K562 (cell line): ENCODE measurements around the gene DDC. TPM values are rescaled to one million over a fixed set of nuclear protein-coding genes. Genes with fewer than 3 reads are reported as not detected.

Source experiments
- ELF2 ChIP-seq: fragments of 250-450 bp; sonication (Bioruptor Pico); IDR thresholded peaks from 2 replicates; pipeline ENCODE4 v1.5.0; 2021; ENCODE audit warnings: mild to moderate bottlenecking
- polyA plus RNA-seq, 8 experiments: library from polyadenylated mRNA; depleted of rRNA in 4 of 8; stranded (reverse) in 5 of 8; unstranded in 3 of 8; fragments of >200 nt; fragmentation: Nextera tagmentation in 2 of 8; fragmentation: Illumina TruSeq in 1 of 8; extraction: Ambion mirVana in 2 of 8; extraction: Trizol in 1 of 8; gene quantifications; 2 replicates each; pipeline versions ENCODE4 v1.2.1 to v1.2.3, GENCODE V29; 2011 to 2014; ENCODE audit warnings: inconsistent platforms in 1 of 8, missing spikeins in 1 of 8
- total RNA-seq, 7 experiments: library from RNA; depleted of rRNA in 6 of 7; stranded (reverse); fragments of >200 nt in 6 of 7; fragmentation: Illumina TruSeq in 2 of 7; extraction: Trizol in 2 of 7; gene quantifications; 2 replicates each; pipeline versions ENCODE4 v1.2.1 to v1.2.3, GENCODE V29; 2011 to 2021; ENCODE audit warnings: low replicate concordance in 1 of 7
- TF ChIP-seq, protein P1 (sequence below), 2 experiments: fragments of 450-650 bp; formaldehyde crosslinking in 1 of 2; IDR thresholded peaks; 2 replicates each; pipeline versions ENCODE4 v1.4.0 to v1.6.1; 2014 to 2020; ENCODE audit warnings: mild to moderate bottlenecking in 2 of 2, borderline replicate concordance in 1 of 2, low read depth in 1 of 2

The DDC gene
- total and polyA plus RNA-seq, 9 of the 15 experiments (the other 6 are each of a cell fraction or from before 2014, with no cell fraction given): not detected

DNA sequence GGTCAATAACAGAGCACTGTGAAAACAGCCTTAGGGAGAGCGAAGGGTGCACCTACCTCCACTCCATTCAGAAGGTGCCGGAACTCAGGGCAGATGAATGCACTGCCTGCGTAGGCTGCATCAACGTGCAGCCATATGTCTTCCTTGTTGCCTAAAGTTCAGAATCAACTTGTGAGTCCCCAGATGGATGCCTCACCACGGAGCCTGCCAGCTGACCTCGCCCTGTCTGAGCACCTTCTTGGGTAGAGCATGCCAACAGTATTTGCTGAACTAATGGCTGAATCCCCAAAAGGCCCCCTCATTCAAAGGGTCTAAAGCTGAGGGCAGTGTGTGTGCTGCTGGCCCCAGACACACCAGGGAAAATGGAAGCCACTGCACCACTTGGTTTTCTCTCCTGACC lies 66.1 kb downstream of the DDC start (continued):
- TF ChIP-seq ELF2 (CRISPR knock-in tag): no peak
- TF ChIP-seq, protein P1, sequence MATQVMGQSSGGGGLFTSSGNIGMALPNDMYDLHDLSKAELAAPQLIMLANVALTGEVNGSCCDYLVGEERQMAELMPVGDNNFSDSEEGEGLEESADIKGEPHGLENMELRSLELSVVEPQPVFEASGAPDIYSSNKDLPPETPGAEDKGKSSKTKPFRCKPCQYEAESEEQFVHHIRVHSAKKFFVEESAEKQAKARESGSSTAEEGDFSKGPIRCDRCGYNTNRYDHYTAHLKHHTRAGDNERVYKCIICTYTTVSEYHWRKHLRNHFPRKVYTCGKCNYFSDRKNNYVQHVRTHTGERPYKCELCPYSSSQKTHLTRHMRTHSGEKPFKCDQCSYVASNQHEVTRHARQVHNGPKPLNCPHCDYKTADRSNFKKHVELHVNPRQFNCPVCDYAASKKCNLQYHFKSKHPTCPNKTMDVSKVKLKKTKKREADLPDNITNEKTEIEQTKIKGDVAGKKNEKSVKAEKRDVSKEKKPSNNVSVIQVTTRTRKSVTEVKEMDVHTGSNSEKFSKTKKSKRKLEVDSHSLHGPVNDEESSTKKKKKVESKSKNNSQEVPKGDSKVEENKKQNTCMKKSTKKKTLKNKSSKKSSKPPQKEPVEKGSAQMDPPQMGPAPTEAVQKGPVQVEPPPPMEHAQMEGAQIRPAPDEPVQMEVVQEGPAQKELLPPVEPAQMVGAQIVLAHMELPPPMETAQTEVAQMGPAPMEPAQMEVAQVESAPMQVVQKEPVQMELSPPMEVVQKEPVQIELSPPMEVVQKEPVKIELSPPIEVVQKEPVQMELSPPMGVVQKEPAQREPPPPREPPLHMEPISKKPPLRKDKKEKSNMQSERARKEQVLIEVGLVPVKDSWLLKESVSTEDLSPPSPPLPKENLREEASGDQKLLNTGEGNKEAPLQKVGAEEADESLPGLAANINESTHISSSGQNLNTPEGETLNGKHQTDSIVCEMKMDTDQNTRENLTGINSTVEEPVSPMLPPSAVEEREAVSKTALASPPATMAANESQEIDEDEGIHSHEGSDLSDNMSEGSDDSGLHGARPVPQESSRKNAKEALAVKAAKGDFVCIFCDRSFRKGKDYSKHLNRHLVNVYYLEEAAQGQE (IDR thresholded peaks at IDR 0.05; ENCODE audit: borderline replicate concordance): no peak
- TF ChIP-seq, protein P1 (CRISPR knock-in tag; IDR thresholded peaks at IDR 0.05; ENCODE audit: low read depth): no peak
